ENCODE results near the gene BCL2L13. TPM values are rescaled to one million over a fixed set of nuclear protein-coding genes. Genes with fewer than 3 reads are reported as not detected.
"Not testable (repeated sequence)": the region's sequence is repeated elsewhere in the genome, so short reads cannot be mapped to it uniquely, and the experiment has no call there.

The BCL2L13 gene
- total RNA-seq, 1 donor from 2014 or later = 33.9 TPM

DNA sequence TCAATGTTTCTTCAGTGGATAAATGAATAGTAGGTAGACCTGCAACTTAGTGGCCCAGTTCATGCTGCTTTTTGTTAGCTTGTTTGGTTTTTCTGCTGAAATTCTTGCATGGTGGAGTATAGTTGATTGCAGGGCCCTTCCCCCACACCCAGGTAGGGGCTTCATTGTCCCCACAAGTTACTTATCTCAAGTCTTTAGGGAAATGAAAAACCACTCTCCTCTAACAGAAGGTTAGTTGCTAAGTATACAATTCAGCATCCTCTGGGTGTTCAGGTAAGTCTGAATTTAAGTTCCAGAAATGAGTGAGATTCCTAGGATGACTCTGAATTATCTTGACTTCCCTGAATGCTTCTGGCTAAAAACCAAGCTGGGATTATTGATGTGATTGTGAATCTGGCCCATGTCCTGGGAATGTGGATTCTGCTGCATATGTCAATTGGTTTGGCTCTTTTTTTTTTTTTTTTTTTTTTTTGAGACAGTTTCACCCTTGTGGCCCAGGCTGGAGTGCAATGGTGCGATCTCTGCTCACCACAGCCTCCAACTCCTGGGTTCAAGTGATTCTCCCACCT, 40.3 kb downstream of the BCL2L13 start:
- Mint-ChIP-seq H3K9me3 (no peaks in the 10 kb centered on the region), H3K36me3 (peaks cover 2% of the 10 kb centered on the region), H3K4me3 (no peak overlapping the region), H3K27me3 (ENCODE audit: low read depth) (no peaks in the 10 kb centered on the region), H3K4me1 (peaks cover 24% of the 10 kb centered on the region), H3K27ac (peak overlapping the region; percentile 66)
- TF ChIP-seq, protein P1, sequence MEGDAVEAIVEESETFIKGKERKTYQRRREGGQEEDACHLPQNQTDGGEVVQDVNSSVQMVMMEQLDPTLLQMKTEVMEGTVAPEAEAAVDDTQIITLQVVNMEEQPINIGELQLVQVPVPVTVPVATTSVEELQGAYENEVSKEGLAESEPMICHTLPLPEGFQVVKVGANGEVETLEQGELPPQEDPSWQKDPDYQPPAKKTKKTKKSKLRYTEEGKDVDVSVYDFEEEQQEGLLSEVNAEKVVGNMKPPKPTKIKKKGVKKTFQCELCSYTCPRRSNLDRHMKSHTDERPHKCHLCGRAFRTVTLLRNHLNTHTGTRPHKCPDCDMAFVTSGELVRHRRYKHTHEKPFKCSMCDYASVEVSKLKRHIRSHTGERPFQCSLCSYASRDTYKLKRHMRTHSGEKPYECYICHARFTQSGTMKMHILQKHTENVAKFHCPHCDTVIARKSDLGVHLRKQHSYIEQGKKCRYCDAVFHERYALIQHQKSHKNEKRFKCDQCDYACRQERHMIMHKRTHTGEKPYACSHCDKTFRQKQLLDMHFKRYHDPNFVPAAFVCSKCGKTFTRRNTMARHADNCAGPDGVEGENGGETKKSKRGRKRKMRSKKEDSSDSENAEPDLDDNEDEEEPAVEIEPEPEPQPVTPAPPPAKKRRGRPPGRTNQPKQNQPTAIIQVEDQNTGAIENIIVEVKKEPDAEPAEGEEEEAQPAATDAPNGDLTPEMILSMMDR (IDR thresholded peaks at IDR 0.05; ENCODE audit: unreplicated experiment) = no peak
- no peak for DNase-seq (ENCODE audit: low spot score in 2 of 2, unreplicated experiment in 2 of 2)

DNA sequence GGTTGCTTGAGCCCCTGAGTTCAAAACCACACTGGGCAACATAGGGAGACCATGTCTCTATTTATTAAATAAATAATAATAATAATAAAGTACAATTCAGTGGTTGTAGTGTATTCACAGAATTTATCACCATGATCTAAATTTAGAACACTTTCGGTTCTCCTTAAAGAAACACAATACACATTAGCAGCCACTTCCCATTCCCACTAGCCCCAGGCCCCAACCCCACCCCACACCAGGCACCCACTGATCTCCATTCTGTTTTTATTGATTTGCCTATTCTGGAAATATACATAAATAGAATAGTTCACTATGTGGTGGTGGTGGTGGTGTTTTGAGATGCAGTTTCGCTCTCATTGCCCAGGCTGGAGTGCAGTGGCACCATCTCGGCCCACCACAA, 45.7 kb downstream of the BCL2L13 start:
- H3K27ac Mint-ChIP-seq = no peak overlapping the region
- no peaks in the 10 kb centered on the region for H3K27me3 Mint-ChIP-seq (ENCODE audit: low read depth)
- no peak for DNase-seq (ENCODE audit: low spot score in 2 of 2, unreplicated experiment in 2 of 2)
- TF ChIP-seq, protein P1 (IDR thresholded peaks at IDR 0.05; ENCODE audit: unreplicated experiment) = no peak
- no peaks in the 10 kb centered on the region for H3K9me3 Mint-ChIP-seq
- H3K36me3 Mint-ChIP-seq = peaks cover 1% of the 10 kb centered on the region
- H3K4me1 Mint-ChIP-seq = peaks cover 1% of the 10 kb centered on the region
- H3K4me3 Mint-ChIP-seq = no peak overlapping the region

DNA sequence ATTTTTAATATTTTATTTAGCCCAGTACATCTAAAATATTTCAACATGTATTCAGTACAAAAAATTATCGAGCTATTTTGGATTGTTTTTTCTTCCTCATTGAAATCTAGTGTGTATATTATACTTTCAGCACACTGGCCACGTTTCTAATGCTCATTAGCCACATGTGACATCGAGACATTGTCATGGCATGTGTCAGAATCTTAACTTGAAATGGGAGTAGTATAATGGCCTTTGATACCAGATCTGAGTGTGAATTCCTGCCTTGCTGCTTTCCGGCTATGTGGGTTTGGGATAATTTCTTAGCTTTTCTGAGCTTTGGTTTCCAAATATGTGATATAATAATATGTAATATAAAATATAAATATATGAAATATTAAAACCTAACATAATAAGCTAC, 54.3 kb downstream of the BCL2L13 start:
- H3K4me1 Mint-ChIP-seq = no peaks in the 10 kb centered on the region
- H3K9me3 Mint-ChIP-seq = no peaks in the 10 kb centered on the region
- TF ChIP-seq, protein P1 (IDR thresholded peaks at IDR 0.05; ENCODE audit: unreplicated experiment) = no peak
- H3K27me3 Mint-ChIP-seq (ENCODE audit: low read depth) = no peaks in the 10 kb centered on the region
- no peak overlapping the region for H3K4me3 Mint-ChIP-seq
- DNase-seq (ENCODE audit: low spot score in 2 of 2, unreplicated experiment in 2 of 2) = no peak
- peaks cover 6% of the 10 kb centered on the region for H3K36me3 Mint-ChIP-seq
- no peak overlapping the region for H3K27ac Mint-ChIP-seq

DNA sequence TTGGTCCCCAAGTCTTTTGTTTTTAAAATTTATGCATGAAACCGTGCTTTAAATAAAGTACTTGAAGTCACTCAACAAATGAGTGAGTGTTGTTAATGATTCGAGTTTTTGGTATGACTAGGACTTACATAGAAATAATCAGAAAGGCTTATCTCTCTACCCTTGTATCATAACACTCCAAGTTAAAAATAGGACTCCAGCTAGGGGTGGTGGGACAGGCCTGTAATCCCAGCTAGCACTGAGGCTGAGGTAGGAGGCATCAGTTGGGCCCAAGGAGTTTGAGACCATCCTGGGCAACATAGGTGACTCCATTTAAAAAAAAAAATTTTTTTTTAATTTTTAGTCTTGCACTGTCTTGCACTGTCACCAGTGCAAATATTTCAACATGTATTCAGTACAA, 55.6 kb downstream of the BCL2L13 start:
- H3K4me3 Mint-ChIP-seq = no peak overlapping the region

DNA sequence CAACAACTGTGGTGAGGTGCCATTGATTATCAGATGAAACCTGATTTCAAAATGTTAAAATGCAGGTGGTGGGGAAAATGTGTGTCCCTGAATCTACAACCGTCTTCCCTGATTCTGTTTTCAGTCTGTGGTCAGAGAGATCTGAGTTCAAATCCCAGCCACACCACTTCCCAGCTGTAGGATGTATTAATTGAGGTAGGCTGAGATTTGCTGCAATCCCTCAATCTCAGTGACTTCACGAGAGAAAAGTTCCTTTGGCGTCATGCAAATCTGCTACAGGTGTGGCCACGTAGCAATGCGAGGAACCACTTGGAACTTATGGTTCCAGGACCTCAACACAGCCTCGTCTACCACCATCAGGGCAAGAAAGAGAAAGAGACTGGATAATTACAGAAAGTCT, 56.2 kb downstream of the BCL2L13 start:
- Mint-ChIP-seq H3K36me3 (peaks cover 6% of the 10 kb centered on the region), H3K4me3 (no peak overlapping the region), H3K27me3 (ENCODE audit: low read depth) (no peaks in the 10 kb centered on the region), H3K27ac (no peak overlapping the region), H3K9me3 (no peaks in the 10 kb centered on the region), H3K4me1 (peaks cover 3% of the 10 kb centered on the region)
- DNase-seq (ENCODE audit: low spot score in 2 of 2, unreplicated experiment in 2 of 2) = no peak
- TF ChIP-seq, protein P1 (IDR thresholded peaks at IDR 0.05; ENCODE audit: unreplicated experiment) = no peak

More for the DNA sequence above, 55.6 kb downstream of the BCL2L13 start:
- Mint-ChIP-seq H3K9me3 (no peaks in the 10 kb centered on the region), H3K36me3 (peaks cover 6% of the 10 kb centered on the region), H3K27ac (no peak overlapping the region), H3K27me3 (ENCODE audit: low read depth) (no peaks in the 10 kb centered on the region), H3K4me1 (no peaks in the 10 kb centered on the region)
- DNase-seq (ENCODE audit: low spot score in 2 of 2, unreplicated experiment in 2 of 2) = no peak
- TF ChIP-seq, protein P1 (IDR thresholded peaks at IDR 0.05; ENCODE audit: unreplicated experiment) = no peak

DNA sequence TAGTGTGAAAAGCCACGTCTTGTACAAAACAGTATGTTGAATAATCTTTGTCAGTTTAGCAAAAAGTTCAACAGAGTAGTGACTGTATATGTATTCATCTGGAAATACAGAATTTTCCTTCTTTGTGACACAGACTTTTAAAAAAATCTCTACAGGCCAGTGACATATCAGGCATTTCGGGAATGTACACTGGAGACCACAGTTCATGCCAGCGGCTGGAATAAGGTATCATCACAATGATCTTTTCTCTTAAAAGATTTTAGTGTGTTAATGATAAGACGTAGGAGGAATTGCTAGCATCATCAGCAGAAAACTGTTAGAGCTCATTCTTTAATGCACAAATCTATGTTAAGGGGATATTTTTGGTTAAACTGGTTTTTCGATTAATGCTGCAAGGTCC, 57.4 kb downstream of the BCL2L13 start:
- TF ChIP-seq, protein P1 (IDR thresholded peaks at IDR 0.05; ENCODE audit: unreplicated experiment) = no peak
- H3K4me3 Mint-ChIP-seq = no peak overlapping the region
- no peak for DNase-seq (ENCODE audit: low spot score in 2 of 2, unreplicated experiment in 2 of 2)
- H3K27ac Mint-ChIP-seq = no peak overlapping the region
- peaks cover 6% of the 10 kb centered on the region for H3K36me3 Mint-ChIP-seq
- H3K9me3 Mint-ChIP-seq = no peaks in the 10 kb centered on the region
- peaks cover 3% of the 10 kb centered on the region for H3K4me1 Mint-ChIP-seq
- H3K27me3 Mint-ChIP-seq (ENCODE audit: low read depth) = no peaks in the 10 kb centered on the region

DNA sequence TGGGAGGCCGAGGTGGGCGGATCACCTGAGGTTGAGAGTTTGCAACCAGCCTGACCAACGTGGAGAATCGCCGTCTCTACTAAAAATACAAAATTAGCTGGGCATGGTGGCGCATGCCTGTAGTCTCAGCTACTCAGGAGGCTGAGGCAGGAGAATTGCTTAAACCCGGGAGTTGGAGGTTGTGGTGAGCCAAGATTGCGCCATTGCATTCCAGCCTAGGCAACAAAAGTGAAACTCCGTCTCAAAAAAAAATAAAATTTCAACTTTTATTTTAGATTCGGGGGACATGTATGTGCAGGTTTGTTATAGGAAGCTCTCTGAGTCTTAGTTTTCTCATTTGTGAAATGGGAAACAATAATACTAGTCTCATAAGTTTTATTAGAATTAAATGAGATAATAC, 58.6 kb downstream of the BCL2L13 start:
- H3K4me1 Mint-ChIP-seq; H3K9me3 Mint-ChIP-seq; H3K4me3 Mint-ChIP-seq; H3K27ac Mint-ChIP-seq; H3K27me3 Mint-ChIP-seq (ENCODE audit: low read depth); DNase-seq (ENCODE audit: low spot score in 2 of 2, unreplicated experiment in 2 of 2); H3K36me3 Mint-ChIP-seq: not testable (repeated sequence)

DNA sequence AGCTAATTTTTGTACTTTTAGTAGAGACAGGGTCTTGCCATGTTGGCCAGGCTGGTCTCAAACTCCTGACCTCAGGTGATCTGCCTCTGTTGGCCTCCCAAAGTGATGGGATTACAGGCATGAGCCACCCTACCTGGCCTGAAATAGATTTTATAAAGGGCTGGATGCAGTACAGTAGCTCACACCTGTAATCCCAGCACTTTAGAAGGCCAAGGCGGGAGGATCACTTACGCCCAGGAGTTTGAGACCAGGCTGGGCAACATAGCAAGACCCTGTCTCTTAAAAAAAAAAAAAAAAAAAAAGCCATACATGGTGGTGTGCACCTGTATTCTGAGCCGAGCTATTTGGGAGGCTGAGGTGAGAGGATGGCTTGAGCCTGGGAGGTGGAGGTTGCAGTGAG, 59.7 kb downstream of the BCL2L13 start:
- not testable (repeated sequence) for H3K27me3 Mint-ChIP-seq (ENCODE audit: low read depth); DNase-seq (ENCODE audit: low spot score in 2 of 2, unreplicated experiment in 2 of 2); H3K4me1 Mint-ChIP-seq; H3K36me3 Mint-ChIP-seq; H3K27ac Mint-ChIP-seq; H3K4me3 Mint-ChIP-seq; H3K9me3 Mint-ChIP-seq

Data from mesothelial cell of epicardium (in vitro differentiated cells).